ENCODE measurements around the gene NRDC. TPM values are rescaled to one million over a fixed set of nuclear protein-coding genes. Genes with fewer than 3 reads are reported as not detected.

The NRDC gene
- total and polyA plus RNA-seq, 10 of the 15 experiments (the other 5 are each of a cell fraction or from before 2014, with no cell fraction given) = 50.1 to 134 (median 90.4) TPM

DNA sequence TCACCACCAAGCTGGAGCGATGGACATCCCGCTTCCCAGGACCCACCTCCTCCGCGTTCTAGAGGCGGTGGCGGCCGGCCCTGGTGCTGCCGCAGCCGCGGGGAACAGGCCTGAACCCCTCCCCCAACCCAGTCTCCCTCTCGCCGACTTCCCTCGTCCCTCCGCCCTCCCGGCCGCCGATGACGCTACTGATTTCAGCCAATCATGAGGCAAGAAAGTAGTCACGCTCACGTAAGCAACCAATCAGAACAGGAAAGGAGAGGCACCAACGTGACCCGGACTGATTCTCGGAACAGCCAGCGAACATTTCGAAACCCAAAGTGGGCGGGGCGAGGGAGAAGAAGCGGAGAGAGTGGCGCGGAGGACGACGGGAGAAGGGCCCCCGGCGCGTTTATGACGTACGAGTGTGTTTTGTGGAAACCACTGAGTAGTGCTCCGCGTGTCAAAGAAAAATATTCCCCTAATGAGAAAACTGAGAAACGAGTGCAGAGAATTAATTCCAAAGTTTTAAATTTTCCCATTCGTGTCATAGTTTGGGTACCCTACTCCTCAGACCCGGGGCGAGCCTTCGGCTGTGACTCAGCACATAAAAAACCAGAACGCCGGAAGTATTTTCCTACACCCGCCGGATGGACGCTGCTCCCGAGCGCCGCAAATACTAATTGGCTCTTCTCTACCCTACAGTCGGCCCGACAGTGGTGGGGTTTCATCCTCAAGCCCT, at the start of gene NRDC (continued):
- TF ChIP-seq SIN3A (IDR thresholded peaks at IDR 0.05; ENCODE audit: low read depth, low read length) = peak; percentile 42; the same call in 1 of the 2 replicates
- TF ChIP-seq POLR2AphosphoS5 (IDR thresholded peaks at IDR 0.05; ENCODE audit: low read length) = peak; percentile 89
- TF ChIP-seq KAT2A (conservative IDR thresholded peaks at IDR 0.05; ENCODE audit: control insufficient read depth, low read depth, low read length) = no peak
- TF ChIP-seq HDGF (IDR thresholded peaks at IDR 0.05) = peak; percentile 67; the same call in 1 of the 2 replicates
- TF ChIP-seq SIX5 (IDR thresholded peaks at IDR 0.05; ENCODE audit: low read depth, low read length, severe bottlenecking) = peak; percentile 48
- TF ChIP-seq, protein P1, sequence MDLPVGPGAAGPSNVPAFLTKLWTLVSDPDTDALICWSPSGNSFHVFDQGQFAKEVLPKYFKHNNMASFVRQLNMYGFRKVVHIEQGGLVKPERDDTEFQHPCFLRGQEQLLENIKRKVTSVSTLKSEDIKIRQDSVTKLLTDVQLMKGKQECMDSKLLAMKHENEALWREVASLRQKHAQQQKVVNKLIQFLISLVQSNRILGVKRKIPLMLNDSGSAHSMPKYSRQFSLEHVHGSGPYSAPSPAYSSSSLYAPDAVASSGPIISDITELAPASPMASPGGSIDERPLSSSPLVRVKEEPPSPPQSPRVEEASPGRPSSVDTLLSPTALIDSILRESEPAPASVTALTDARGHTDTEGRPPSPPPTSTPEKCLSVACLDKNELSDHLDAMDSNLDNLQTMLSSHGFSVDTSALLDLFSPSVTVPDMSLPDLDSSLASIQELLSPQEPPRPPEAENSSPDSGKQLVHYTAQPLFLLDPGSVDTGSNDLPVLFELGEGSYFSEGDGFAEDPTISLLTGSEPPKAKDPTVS (IDR thresholded peaks at IDR 0.05; ENCODE audit: low read depth, low read length) = no peak
- TF ChIP-seq, protein P2, sequence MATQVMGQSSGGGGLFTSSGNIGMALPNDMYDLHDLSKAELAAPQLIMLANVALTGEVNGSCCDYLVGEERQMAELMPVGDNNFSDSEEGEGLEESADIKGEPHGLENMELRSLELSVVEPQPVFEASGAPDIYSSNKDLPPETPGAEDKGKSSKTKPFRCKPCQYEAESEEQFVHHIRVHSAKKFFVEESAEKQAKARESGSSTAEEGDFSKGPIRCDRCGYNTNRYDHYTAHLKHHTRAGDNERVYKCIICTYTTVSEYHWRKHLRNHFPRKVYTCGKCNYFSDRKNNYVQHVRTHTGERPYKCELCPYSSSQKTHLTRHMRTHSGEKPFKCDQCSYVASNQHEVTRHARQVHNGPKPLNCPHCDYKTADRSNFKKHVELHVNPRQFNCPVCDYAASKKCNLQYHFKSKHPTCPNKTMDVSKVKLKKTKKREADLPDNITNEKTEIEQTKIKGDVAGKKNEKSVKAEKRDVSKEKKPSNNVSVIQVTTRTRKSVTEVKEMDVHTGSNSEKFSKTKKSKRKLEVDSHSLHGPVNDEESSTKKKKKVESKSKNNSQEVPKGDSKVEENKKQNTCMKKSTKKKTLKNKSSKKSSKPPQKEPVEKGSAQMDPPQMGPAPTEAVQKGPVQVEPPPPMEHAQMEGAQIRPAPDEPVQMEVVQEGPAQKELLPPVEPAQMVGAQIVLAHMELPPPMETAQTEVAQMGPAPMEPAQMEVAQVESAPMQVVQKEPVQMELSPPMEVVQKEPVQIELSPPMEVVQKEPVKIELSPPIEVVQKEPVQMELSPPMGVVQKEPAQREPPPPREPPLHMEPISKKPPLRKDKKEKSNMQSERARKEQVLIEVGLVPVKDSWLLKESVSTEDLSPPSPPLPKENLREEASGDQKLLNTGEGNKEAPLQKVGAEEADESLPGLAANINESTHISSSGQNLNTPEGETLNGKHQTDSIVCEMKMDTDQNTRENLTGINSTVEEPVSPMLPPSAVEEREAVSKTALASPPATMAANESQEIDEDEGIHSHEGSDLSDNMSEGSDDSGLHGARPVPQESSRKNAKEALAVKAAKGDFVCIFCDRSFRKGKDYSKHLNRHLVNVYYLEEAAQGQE (IDR thresholded peaks at IDR 0.05; ENCODE audit: low read depth, low read length) = peak; percentile 59
- TF ChIP-seq PAX5 (IDR thresholded peaks at IDR 0.05; ENCODE audit: borderline replicate concordance, low read depth, low read length) = peak; percentile 16; the same call in 1 of the 2 replicates
- TF ChIP-seq MTA2 (IDR thresholded peaks at IDR 0.05; ENCODE audit: low read depth) = 0 out of 2 replicates have a peak, but pooled peaks have one; percentile 55
- TF ChIP-seq SMAD1 (IDR thresholded peaks at IDR 0.05; ENCODE audit: low read depth, partially characterized antibody) = peak; percentile 55
- TF ChIP-seq MAX (IDR thresholded peaks at IDR 0.05; ENCODE audit: low read depth, low read length) = peak; percentile 73
- TF ChIP-seq NR2C1 (IDR thresholded peaks at IDR 0.05) = peak; percentile 89
- peak; percentile 11 for TF ChIP-seq MEF2B (IDR thresholded peaks at IDR 0.05; ENCODE audit: partially characterized antibody, poor library complexity, severe bottlenecking)
- no peak for TF ChIP-seq IRF4 (IDR thresholded peaks at IDR 0.05; ENCODE audit: low read depth, low read length)
- TF ChIP-seq KLF5 (IDR thresholded peaks at IDR 0.05; ENCODE audit: partially characterized antibody) = no peak
- TF ChIP-seq, protein P3, sequence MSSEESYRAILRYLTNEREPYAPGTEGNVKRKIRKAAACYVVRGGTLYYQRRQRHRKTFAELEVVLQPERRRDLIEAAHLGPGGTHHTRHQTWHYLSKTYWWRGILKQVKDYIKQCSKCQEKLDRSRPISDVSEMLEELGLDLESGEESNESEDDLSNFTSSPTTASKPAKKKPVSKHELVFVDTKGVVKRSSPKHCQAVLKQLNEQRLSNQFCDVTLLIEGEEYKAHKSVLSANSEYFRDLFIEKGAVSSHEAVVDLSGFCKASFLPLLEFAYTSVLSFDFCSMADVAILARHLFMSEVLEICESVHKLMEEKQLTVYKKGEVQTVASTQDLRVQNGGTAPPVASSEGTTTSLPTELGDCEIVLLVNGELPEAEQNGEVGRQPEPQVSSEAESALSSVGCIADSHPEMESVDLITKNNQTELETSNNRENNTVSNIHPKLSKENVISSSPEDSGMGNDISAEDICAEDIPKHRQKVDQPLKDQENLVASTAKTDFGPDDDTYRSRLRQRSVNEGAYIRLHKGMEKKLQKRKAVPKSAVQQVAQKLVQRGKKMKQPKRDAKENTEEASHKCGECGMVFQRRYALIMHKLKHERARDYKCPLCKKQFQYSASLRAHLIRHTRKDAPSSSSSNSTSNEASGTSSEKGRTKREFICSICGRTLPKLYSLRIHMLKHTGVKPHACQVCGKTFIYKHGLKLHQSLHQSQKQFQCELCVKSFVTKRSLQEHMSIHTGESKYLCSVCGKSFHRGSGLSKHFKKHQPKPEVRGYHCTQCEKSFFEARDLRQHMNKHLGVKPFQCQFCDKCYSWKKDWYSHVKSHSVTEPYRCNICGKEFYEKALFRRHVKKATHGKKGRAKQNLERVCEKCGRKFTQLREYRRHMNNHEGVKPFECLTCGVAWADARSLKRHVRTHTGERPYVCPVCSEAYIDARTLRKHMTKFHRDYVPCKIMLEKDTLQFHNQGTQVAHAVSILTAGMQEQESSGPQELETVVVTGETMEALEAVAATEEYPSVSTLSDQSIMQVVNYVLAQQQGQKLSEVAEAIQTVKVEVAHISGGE (CRISPR knock-in tag; IDR thresholded peaks at IDR 0.05) = no peak
- TF ChIP-seq RCOR1 (conservative IDR thresholded peaks at IDR 0.05; ENCODE audit: low read depth, low read length) = no peak
- TF ChIP-seq ZNF24 (IDR thresholded peaks at IDR 0.05) = no peak
- TF ChIP-seq, protein P4, sequence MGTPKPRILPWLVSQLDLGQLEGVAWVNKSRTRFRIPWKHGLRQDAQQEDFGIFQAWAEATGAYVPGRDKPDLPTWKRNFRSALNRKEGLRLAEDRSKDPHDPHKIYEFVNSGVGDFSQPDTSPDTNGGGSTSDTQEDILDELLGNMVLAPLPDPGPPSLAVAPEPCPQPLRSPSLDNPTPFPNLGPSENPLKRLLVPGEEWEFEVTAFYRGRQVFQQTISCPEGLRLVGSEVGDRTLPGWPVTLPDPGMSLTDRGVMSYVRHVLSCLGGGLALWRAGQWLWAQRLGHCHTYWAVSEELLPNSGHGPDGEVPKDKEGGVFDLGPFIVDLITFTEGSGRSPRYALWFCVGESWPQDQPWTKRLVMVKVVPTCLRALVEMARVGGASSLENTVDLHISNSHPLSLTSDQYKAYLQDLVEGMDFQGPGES (IDR thresholded peaks at IDR 0.05) = no peak; the same call in 1 of the 2 replicates
- TF ChIP-seq NFIC (IDR thresholded peaks at IDR 0.05; ENCODE audit: low read depth, low read length) = peak; percentile 42; the same call in 1 of the 2 replicates

All from GM12878 (cell line).